A549 (cell line): ENCODE results near the gene TUFM.

ENCODE experiments used
- CHD2 ChIP-seq: fragments of 150-350 bp; IDR thresholded peaks from 2 replicates; pipeline ENCODE4 v1.6.1; 2014; ENCODE audit warnings: low read length; ENCODE audit not compliant: partially characterized antibody
- POLR2A ChIP-seq: IDR thresholded peaks from 2 replicates; pipeline ENCODE4 v1.6.1; 2012; ENCODE audit warnings: mild to moderate bottlenecking, low read length
- RARB ChIP-seq: fragments of 250-450 bp; sonication (Bioruptor Pico); IDR thresholded peaks from 2 replicates; pipeline ENCODE4 v1.8.0; 2021; ENCODE audit warnings: mild to moderate bottlenecking, moderate library complexity
- TF ChIP-seq, protein P1 (sequence below): fragments of 450-650 bp; IDR thresholded peaks from 2 replicates; pipeline ENCODE4 v1.6.1; 2014; ENCODE audit warnings: antibody characterized with exemption
- TF ChIP-seq, protein P2 (sequence below): fragments of >200 bp; sonication (Bioruptor Twin); formaldehyde crosslinking; IDR thresholded peaks from 3 replicates; pipeline ENCODE4 v1.5.1; 2016

DNA sequence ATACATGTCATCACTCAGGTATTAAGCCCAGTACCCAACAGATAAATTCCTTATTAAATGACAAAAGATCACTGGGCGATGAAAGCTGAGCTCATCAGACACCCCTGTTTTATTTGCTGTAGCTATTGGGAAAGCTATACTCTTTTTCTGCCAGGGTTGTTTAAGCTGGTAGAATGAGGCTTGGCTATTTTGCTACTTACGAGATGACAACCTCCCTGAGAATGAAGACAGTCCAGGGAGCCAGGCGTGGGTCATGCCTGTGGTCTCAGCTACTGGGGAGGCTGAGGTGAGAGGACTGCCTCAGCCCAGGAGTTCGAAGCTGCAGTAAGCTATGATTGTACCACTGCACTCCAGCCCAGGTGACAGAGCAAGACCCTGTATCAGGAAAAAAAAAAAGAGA, 13.2 kb upstream of the TUFM start:
- TF ChIP-seq, protein P1, sequence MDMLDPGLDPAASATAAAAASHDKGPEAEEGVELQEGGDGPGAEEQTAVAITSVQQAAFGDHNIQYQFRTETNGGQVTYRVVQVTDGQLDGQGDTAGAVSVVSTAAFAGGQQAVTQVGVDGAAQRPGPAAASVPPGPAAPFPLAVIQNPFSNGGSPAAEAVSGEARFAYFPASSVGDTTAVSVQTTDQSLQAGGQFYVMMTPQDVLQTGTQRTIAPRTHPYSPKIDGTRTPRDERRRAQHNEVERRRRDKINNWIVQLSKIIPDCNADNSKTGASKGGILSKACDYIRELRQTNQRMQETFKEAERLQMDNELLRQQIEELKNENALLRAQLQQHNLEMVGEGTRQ, result no peak
- no peak for TF ChIP-seq POLR2A
- TF ChIP-seq, protein P2, sequence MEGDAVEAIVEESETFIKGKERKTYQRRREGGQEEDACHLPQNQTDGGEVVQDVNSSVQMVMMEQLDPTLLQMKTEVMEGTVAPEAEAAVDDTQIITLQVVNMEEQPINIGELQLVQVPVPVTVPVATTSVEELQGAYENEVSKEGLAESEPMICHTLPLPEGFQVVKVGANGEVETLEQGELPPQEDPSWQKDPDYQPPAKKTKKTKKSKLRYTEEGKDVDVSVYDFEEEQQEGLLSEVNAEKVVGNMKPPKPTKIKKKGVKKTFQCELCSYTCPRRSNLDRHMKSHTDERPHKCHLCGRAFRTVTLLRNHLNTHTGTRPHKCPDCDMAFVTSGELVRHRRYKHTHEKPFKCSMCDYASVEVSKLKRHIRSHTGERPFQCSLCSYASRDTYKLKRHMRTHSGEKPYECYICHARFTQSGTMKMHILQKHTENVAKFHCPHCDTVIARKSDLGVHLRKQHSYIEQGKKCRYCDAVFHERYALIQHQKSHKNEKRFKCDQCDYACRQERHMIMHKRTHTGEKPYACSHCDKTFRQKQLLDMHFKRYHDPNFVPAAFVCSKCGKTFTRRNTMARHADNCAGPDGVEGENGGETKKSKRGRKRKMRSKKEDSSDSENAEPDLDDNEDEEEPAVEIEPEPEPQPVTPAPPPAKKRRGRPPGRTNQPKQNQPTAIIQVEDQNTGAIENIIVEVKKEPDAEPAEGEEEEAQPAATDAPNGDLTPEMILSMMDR, result no peak
- TF ChIP-seq CHD2, result no peak
- TF ChIP-seq RARB (CRISPR knock-in tag), result no peak
